T47D (cell line): ENCODE results near the gene APPL2.
A peak's percentile ranks its signal among the peaks of the same experiment; 100 is the strongest.

Source experiments
- DNase-seq, 2 experiments: peaks; one replicate each; pipeline versions ENCODE4 v3.0.0 to v3.0.0-alpha.2; 2011 to 2012; ENCODE audit warnings: low read depth in 1 of 2, low spot score in 1 of 2
- JUND ChIP-seq: IDR thresholded peaks from 2 replicates; pipeline ENCODE4 v1.6.1; 2012; ENCODE audit warnings: low read depth
- in situ Hi-C: cut with HindIII; loops from 2 replicates; pipeline ENCODE4 v1.10.0; 2016; ENCODE audit warnings: low sequenced_read_pairs, low pct_unique_long_range_greater_than_20kb

APPL2 gene

GRCh38 chr12:105214670-105215375 is 21.2 kb downstream of the APPL2 start:
- peak in 1 of 2 experiments; percentile 65 for DNase-seq
- in situ Hi-C loops: no loop called here
- no peak for TF ChIP-seq JUND

GRCh38 chr12:105214148-105214547 is 21.8 kb downstream of the APPL2 start:
- in situ Hi-C loops: no loop called here
- no peak for TF ChIP-seq JUND
- DNase-seq: peak in 1 of 2 experiments; percentile 31

GRCh38 chr12:105212438-105212837 is 23.5 kb downstream of the APPL2 start:
- in situ Hi-C loops: no loop called here
- no peak for TF ChIP-seq JUND
- no peak for DNase-seq

GRCh38 chr12:105209091-105209490 is 26.9 kb downstream of the APPL2 start:
- DNase-seq: no peak
- no peak for TF ChIP-seq JUND
- in situ Hi-C loops: no loop called here

- no peak for DNase-seq
- TF ChIP-seq JUND: no peak
- in situ Hi-C loops: no loop called here
These were observed 29.1 kb downstream of the APPL2 start for GRCh38 chr12:105206686-105207374.

GRCh38 chr12:105205322-105206048 is 30.5 kb downstream of the APPL2 start:
- no peak for DNase-seq
- in situ Hi-C loops: no loop called here
- TF ChIP-seq JUND: no peak

GRCh38 chr12:105204916-105205315 is 31.1 kb downstream of the APPL2 start:
- TF ChIP-seq JUND: no peak
- no peak for DNase-seq
- in situ Hi-C loops: no loop called here

GRCh38 chr12:105204127-105204526 is 31.8 kb downstream of the APPL2 start:
- in situ Hi-C loops: no loop called here

GRCh38 chr12:105202202-105202601 is 33.8 kb downstream of the APPL2 start:
- no peak for TF ChIP-seq JUND
- in situ Hi-C loops: no loop called here
- DNase-seq: no peak

More at GRCh38 chr12:105204127-105204526, 31.8 kb downstream of the APPL2 start:
- no peak for DNase-seq
- no peak for TF ChIP-seq JUND

- no peak for DNase-seq
- in situ Hi-C loops: no loop called here
- TF ChIP-seq JUND: no peak
These were observed 34.7 kb downstream of the APPL2 start for GRCh38 chr12:105201299-105201698.

- no peak for TF ChIP-seq JUND
- in situ Hi-C loops: no loop called here
- no peak for DNase-seq
These were observed 35.6 kb downstream of the APPL2 start for GRCh38 chr12:105200385-105200784.

GRCh38 chr12:105198961-105199360 is 37.0 kb downstream of the APPL2 start:
- in situ Hi-C loops: no loop called here
- TF ChIP-seq JUND: no peak
- no peak for DNase-seq

- in situ Hi-C loops: no loop called here
- no peak for TF ChIP-seq JUND
- DNase-seq: no peak
These were observed 39.9 kb downstream of the APPL2 start for GRCh38 chr12:105196090-105196489.
